HG03558 (cell line): ENCODE data around the gene PTPN1.

ENCODE experiments used
- ATAC-seq: cut with Tn5 transposase; IDR thresholded peaks from one replicate; pipeline ENCODE4 v1.9.1; 2021; ENCODE audit warnings: moderate number of reproducible peaks; ENCODE audit not compliant: unreplicated experiment; ENCODE audit errors: extremely low read depth

PTPN1 gene

GRCh38 chr20:50625986-50626677 lies 115.9 kb downstream of the PTPN1 start:
- no peak for ATAC-seq

- ATAC-seq: no peak
These were observed 117.6 kb downstream of the PTPN1 start for GRCh38 chr20:50627747-50628146.

- no peak for ATAC-seq
These were observed 118.1 kb downstream of the PTPN1 start for GRCh38 chr20:50628332-50628731.

GRCh38 chr20:50628853-50629669 lies 118.9 kb downstream of the PTPN1 start:
- ATAC-seq: no peak

DNA sequence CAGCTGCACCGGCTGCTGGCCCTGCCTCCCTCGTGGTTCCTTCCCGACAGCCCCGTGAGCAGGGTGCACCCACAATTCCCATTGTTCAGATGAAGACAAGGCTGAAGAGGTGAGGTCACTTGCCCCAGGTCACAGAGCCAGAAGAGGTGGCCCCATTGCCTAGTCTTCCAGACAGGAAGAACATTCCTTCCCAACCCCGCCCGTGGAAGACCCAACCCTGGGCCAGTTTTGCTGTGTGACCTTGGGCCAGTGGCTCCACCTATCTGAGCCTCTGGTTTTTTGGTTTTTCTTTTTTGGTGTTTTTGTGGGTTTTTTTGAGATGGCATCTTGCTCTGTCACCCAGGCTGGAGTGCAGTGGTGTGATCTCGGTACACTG lies 119.5 kb downstream of the PTPN1 start:
- ATAC-seq: no peak

- no peak for ATAC-seq
These were observed 120.5 kb downstream of the PTPN1 start for GRCh38 chr20:50630578-50631263.

- no peak for ATAC-seq
These were observed 122.1 kb downstream of the PTPN1 start for GRCh38 chr20:50632236-50632635.

GRCh38 chr20:50632701-50633100 lies 122.5 kb downstream of the PTPN1 start:
- ATAC-seq: no peak

DNA sequence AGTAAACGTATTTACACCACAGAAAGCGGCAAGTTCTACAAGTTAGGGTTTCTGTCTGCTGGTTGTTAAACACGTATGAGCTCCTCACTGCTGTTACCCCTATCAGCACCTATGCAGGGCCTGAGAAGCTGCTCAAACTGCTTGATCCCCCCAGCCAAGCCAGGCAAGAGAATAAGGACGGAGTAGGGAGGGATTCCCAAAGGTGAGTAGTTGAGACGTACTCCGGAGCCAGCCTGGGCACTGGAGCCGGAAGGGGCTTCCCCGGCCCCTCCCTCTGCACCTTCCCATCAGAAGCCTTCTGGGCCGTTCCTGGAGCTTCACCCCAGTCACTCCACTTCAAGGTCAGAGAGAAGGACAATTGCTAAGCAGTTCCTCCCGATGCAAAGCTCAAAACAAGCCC lies 123.2 kb downstream of the PTPN1 start:
- ATAC-seq: no peak

DNA sequence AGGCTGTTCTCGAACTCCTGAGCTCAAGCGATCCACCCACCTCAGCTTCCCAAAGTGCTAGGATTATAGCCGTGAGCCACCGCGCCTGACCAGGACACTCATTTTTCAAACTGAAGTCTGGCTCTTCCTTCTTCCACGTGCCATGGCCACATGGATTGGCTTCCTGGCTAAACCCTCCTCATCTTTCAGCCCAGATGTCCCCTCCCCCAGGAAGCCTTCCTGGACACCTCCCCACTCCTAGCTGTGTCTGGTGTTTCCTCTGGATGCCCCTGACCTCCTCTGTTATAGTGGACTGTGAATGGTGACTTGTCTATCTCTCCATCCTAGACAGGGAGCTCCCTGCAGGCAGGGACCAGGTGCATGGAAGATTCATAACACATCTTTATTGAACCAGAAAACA lies 124.0 kb downstream of the PTPN1 start:
- ATAC-seq: no peak
